Brain microvascular endothelial cell (primary cell): Measurements from ENCODE around the gene PDRG1.

ENCODE experiments used
- DNase-seq: peaks from one replicate; pipeline ENCODE4 v3.0.0-alpha.2; 2020
- H3K27ac ChIP-seq: fragments of 250-450 bp; sonication (Bioruptor Pico); 2 replicates; pipeline ENCODE4 v1.5.1; 2020; ENCODE audit warnings: mild to moderate bottlenecking, moderate library complexity
- H3K27me3 ChIP-seq: fragments of 250-450 bp; sonication (Bioruptor Pico); replicated peaks from 2 replicates; pipeline ENCODE4 v1.5.1; 2020; ENCODE audit warnings: mild to moderate bottlenecking
- H3K36me3 ChIP-seq: fragments of 250-450 bp; sonication (Bioruptor Pico); replicated peaks from 2 replicates; pipeline ENCODE4 v1.5.1; 2020; ENCODE audit warnings: mild to moderate bottlenecking
- H3K4me3 ChIP-seq: 2 replicates; pipeline ENCODE4 v1.5.1; 2011; ENCODE audit warnings: low read depth, mild to moderate bottlenecking, control low read depth, low read length, moderate library complexity
- CTCF ChIP-seq: IDR thresholded peaks from 2 replicates; pipeline ENCODE4 v1.5.1; 2011; ENCODE audit warnings: low read depth, mild to moderate bottlenecking, moderate library complexity, low read length, control low read depth, inconsistent platforms; ENCODE audit errors: missing control alignments
- in situ Hi-C: cut with HindIII; loops from 2 replicates; pipeline ENCODE4 v1.10.0; 2017; ENCODE audit warnings: low sequenced_read_pairs, low pct_ligation_motif_present

Gene PDRG1

GRCh38 chr20:31910071-31910803 is 41.6 kb downstream of the PDRG1 start:
- DNase-seq = no peak
- H3K36me3 ChIP-seq = no peaks in the 10 kb centered on the region
- no peaks in the 10 kb centered on the region for H3K27me3 ChIP-seq
- TF ChIP-seq CTCF = no peak
- in situ Hi-C loops = no loop called here
- no peak overlapping the region for H3K27ac ChIP-seq
- no peak overlapping the region for H3K4me3 ChIP-seq

GRCh38 chr20:31909253-31910070 is 42.4 kb downstream of the PDRG1 start:
- H3K36me3 ChIP-seq = no peaks in the 10 kb centered on the region
- no peaks in the 10 kb centered on the region for H3K27me3 ChIP-seq
- H3K4me3 ChIP-seq = no peak overlapping the region
- no peak for TF ChIP-seq CTCF
- in situ Hi-C loops = no loop called here
- DNase-seq = no peak
- no peak overlapping the region for H3K27ac ChIP-seq

- in situ Hi-C loops = no loop called here
Observed at GRCh38 chr20:31908424-31908823, 43.4 kb downstream of the PDRG1 start.

GRCh38 chr20:31908016-31908415 is 43.8 kb downstream of the PDRG1 start:
- H3K4me3 ChIP-seq = no peak overlapping the region
- H3K36me3 ChIP-seq = no peaks in the 10 kb centered on the region
- H3K27ac ChIP-seq = no peak overlapping the region
- no peak for TF ChIP-seq CTCF
- in situ Hi-C loops = no loop called here
- H3K27me3 ChIP-seq = no peaks in the 10 kb centered on the region
- no peak for DNase-seq

More at GRCh38 chr20:31908424-31908823, 43.4 kb downstream of the PDRG1 start:
- H3K27ac ChIP-seq = no peak overlapping the region
- TF ChIP-seq CTCF = no peak
- H3K4me3 ChIP-seq = no peak overlapping the region
- no peaks in the 10 kb centered on the region for H3K36me3 ChIP-seq
- no peak for DNase-seq
- no peaks in the 10 kb centered on the region for H3K27me3 ChIP-seq

- Histone ChIP-seq H3K4me3 (no peak overlapping the region), H3K27me3 (no peaks in the 10 kb centered on the region), H3K27ac (no peak overlapping the region), H3K36me3 (no peaks in the 10 kb centered on the region)
- in situ Hi-C loops = no loop called here
- no peak for TF ChIP-seq CTCF
- no peak for DNase-seq
Observed at GRCh38 chr20:31907046-31907445, 44.8 kb downstream of the PDRG1 start.
